DMS 273 treated with DMSO at 0.1 percent for 48 hours (cell line): ENCODE measurements around the gene CXCR3.
"Not testable (repeated sequence)": the region's sequence is repeated elsewhere in the genome, so short reads cannot be mapped to it uniquely, and the experiment has no call there.

Source experiments
- DNase-seq: peaks from one replicate; lab custom pipeline; 2025; lab: John Stamatoyannopoulos, UW

The CXCR3 gene

DNA sequence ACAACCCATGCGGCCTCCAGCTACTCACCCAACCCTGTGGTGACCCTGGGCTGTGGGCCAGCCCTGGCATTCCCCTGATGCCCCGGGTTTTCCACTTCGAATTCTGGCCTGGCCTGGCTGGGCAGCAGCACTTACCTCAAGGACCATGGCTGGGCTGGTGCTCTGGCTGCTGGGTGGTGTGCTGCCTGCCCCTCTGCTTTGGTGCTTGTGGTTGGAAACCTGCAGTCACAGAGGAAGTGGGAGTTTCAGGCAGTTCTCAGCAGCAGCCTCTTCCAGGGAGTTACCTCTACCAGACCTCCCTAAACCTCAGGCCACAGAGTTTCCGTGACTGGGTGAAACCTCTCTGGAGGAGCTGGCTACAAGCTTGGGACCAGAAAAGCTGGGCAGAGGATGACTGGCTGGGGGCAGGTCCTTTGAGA is at the start of gene CXCR3:
Gene CXCR3, minus strand, starts transcription at position 209 of the 419 bp plus-strand sequence. Its CDS starts 62 bp downstream, at position 147.
- DNase-seq = no peak

DNA sequence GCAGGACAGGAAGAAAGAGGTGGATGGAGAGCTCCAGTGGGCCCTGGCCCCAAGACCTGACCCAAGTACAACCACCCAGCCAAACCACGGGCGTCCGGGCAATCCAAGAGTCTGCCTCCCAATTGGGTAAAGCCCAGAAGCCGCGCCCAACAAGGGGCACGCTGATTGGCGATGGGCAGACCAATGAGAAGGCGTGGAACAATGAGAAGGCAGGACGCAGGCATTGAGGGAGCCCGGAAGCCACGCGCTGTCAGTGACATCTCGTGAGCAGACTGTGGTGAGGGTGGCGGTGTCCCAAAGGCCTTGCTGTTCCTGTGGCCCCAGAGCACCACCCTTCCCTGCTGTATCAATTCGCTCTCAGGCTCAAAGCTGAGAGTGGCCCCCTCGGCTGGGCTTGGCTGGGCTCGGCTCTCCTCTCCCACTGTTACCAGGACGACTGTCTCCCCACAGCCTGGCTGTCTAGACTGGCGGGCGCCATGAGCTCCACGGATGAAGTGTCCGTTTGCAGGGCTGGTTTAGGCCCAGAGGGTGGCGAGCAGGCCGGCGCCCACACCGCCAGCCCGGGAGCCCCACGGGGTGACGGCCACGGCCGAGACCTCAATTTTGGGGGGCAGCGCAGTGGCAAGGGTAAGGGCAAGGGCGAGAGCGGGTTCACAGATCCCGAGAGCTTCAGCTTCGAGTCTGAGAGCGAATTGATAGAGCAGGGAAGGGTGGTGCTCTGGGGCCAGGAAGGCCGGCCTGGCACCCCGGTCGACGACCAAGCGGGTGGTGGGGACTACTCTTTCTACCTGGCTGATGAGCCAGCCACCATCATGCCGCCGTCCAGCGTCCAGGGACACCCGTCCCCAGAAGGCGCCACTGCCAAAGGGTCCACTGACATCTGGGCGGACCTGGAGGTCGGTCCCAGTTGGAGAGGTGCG is 49.3 kb upstream of the CXCR3 start, which contains the start of gene LOC101059915:
Gene LOC101059915, plus strand, starts transcription at position 219 of the 920 bp plus-strand sequence.
- DNase-seq = no peak

DNA sequence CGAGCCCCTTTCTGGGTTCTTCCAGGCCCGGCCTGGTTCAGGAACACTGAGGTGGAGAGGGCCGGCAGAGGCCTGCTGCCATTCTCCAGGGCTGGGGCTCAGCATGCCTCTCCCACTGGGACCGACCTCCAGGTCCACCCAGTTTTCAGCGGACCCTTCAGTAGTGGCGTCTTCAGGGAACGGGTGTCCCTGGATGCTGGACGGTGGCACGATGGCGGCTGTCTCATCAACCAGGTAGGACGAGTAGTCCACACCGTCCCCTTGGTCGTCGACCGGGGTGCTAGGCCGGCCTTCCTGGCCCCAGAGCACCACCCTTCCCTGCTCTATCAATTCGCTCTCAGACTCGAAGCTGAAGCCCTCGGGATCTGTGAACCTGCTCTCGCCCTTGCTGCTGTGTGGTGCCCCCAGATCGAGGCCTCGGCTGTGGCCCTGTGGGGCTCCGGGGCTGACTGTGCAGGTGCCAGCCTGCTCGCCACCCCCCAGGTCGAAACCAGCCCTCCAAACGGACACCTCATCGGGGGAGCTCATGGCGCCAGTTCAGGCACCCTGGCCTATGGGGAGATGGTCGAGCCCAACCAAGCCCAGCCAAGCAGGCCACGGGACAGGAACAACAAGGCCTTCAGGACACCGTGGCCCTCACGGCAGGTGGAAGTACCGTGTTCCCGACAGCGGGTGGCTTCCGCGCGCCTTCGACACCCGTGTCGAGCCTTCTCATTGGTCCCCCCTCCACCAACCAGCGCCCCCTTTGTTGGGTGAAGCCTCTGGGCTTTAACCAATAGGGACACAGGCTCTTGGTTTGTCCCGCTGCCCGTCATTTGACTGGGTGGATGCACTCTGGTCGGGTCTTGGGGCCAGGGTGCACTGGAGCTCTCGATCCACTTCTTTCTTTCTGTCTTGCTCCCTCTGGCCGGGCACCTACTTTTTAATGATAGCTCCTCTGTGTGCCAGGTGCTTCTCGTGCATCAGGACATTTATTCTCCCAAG is 48.2 kb upstream of the CXCR3 start:
- no peak for DNase-seq

DNA sequence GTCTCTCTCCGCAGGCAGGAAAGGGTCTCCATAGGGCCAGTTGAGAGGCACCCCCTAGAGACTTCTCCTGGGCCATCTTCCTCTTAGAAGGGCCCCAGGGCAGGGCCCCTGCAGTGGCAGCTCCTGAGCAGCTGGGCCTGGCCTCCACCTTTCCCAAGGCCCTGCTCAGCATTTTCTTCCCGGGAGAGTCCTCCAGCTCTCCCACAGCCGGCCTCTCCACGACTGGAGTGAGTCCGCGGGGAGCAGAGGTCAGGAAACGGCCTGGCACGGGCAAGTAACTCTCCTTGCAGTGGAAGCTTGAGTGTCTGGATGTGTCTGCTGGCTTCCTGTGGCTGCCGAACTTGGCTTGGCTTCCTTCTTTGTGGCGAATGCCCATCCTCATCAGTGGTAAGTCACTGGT is 47.4 kb upstream of the CXCR3 start:
- no peak for DNase-seq

DNA sequence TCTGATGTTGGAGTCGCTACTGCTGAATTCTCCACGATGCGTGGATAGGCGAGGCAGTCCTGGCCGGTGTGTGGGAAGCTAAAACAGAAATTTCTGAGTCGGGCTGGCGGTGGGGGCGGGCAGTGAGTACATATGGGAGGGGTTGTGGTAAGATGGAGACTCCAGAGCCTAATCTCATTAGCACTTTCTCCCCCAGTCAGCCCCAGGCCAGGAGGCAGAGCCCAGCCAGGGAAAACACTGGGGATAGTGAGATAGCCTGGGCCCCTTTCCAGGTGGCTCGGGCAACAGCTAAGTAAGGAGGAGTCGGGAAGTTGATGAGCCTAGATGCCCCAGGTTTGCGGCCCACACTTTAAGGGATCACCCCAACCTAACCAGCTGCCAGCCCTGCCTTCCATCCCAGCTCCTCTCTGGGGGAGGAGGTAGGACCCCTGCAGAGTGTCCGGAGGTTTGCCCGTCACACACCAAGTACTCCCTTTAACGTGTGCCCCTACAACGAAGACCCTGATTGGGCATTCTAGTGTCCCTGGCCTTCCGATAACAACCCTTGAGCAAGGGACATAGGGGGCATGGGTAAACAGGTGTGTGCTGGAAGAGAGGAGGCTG is 46.7 kb upstream of the CXCR3 start:
- DNase-seq = no peak

DNA sequence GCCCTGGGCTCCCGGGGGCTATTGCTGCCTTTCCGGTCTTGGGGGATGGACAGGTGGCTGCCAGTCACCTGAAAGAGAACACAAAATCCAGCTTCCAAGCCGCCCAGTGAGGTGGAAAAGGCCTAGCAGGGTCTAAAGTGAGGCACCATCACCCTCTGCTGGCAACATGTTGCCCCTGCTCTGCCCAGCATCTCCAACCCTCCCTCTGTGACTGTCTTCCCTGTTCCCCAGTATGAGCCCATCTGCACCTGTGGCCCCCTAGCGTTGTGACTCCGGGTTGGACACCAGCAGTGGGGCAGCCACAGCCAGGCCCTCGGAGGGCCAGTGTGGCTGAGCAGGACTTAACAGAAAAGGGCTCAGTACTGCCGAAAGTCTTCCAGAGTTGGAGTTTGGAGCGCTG is 45.9 kb upstream of the CXCR3 start:
- DNase-seq = not testable (repeated sequence)

DNA sequence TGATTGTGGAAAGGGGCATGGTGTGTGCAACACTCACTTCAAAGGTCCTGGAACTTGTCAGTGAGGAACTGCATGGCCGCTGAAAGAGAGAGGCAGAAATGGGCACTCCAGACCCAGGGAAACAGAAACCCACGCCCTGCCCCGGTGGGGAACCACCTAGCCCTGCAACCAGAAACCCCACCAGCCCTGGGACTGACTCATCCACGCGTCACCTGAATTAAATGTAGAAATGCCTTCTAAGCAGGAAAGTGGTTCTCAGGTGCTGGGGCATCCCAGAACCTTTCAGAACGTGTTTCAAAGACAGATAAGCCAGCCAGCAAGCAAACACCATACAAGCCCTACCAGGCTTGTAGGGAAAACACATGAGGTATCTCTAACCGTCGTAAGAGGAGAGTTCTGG is 44.9 kb upstream of the CXCR3 start:
- DNase-seq = not testable (repeated sequence)

DNA sequence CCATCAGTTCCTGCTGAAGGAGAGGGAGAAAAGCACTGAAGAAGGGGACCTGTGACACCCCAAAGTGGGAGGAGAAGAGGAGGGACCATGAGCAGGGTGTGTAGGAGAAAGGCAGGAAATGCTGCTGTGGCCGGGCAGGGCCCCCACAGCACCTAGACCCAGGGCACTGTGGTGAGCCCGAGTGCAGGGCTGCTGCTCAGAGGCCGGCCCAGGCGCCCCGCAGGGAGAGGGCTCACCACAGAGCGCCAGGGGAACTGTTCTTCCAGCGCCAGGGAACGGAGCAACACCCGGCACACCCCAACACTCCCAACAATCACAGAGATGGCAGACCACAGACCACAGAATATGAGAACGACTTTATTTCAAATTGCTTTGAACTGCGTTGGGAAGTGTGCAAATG is 44.3 kb upstream of the CXCR3 start:
- DNase-seq = not testable (repeated sequence)

DNA sequence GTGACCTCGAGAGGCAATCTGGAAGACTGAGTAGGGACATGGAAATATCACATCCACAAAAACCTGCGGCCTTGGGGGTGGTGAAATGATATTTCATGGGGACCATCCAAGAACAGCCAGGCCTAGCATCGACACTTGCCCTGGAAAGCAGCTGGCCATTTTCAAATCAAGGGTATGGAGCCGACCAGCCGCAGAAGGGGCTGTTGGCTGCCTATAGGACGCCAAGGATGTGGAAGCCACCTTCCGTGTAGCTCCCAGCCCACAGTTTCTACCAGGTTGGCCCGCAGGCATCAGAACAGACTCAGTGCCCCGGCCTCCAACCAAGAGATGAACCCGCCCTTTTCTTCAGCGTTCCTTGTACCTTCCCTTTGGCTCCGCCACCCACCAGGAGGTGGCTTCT is 43.6 kb upstream of the CXCR3 start:
- DNase-seq = no peak

DNA sequence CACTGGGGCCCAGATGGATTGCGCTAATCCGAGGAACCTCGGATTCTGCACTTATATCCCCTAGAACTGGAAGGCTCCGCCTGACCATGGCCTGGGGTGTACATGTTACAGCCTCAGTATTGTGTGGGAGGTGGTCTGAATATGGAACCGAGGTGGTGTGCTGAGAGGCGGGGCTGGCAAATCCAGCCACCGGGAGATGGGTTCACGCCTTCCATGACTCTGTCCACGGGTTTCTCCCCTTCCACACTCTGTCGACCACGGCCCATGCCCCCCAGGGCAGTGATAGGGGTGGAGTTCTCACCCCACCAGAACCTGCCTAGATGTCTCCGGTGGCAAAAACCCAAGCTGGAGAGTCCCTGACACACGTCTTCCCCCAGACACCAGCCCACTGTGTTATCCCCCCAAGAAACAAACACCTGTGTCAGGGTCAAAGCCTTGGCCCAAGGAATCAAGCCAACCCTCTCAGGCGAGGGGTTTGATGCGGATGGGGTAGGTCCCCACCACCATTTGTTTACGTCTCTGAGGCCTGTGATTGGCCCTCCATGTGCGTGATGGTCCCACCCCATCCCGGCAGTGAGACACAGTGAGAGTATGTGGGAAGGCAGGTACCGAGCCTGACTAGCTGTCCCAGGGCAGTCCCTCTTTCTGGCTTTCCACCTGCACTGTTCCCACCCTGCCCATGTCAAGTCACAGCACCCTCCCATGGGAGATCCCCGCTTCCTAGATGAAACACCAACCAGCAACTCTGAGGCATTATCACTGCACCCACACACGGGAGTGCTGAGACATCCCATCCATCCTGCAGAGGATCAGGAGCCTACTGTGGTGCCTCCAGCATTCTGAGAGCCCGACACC is 42.5 kb upstream of the CXCR3 start:
- DNase-seq = no peak

DNA sequence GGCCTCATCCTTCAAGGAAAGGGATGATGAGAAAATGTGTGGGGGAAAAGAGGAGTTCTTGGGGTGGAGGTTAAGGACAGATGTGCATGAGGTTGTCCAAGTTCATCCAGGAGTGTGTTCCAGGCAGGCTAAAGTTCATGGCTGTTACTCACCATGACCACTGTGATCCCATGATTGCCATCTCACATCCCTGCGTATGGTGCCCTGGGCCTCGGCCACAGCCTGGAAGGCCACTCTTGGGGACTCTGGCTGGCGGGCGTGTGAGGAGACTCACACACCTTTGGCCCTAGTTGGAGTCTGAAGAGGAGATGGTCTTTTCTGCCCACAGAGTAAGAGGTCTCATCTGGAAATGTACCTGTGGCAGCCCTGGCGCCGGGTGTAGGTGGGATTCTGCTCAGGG is 41.6 kb upstream of the CXCR3 start:
- no peak for DNase-seq

DNA sequence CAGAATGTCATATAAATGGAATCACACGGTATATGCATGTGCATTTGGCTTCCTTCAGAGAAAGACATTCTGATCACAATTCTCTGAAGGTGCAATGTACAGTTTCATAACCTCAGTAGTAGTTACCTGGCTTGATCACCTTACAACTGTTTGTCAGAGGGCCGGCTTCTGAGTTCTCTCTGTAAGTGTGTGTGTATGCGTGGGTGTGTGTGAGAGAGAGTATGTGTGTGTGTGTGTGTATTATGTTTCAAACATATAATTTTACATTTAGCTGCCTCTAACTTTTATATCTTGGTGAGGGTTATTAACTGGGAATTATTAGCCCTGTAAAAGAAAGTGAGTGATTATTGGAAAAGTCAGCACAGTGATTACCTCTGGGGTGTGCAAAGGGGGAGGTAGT is 41.0 kb upstream of the CXCR3 start:
- no peak for DNase-seq

DNA sequence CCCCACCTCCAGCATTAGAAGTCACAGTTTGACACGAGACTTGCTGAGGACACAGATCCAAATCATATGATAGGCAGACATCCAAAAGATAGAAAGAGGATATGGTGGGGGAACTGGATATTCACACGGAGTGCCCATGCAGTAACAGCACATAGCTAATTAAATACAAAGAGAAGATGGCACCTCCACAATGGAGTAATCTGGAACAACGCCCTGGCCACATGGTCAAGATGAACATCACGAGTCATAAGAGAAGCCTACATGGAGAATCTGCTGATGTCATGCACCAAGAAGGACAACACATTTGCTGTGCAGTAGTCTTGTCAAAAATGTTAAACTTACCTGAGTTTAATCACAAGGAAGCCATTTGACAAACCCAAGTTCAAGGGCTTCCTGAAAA is 39.0 kb upstream of the CXCR3 start:
- DNase-seq = no peak

DNA sequence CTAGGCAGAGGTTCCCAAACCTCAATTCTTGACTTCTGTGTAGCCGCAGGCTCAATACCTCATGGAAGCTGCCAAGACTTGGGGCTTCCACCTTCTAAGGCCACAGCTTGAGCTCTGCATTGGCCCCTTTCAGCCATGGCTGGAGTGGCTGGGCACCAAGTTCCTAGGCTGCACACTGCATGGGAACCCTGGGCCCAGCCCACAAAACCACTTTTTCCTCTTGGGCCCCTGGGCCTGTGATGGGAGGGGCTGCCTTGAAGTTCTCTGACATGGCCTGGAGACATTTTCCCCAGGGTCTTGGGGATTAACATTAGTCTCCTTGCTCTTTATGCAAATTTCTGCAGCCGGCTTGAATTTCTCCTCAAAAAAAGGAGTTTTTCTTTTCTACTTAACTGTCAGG is 35.0 kb upstream of the CXCR3 start:
- no peak for DNase-seq

DNA sequence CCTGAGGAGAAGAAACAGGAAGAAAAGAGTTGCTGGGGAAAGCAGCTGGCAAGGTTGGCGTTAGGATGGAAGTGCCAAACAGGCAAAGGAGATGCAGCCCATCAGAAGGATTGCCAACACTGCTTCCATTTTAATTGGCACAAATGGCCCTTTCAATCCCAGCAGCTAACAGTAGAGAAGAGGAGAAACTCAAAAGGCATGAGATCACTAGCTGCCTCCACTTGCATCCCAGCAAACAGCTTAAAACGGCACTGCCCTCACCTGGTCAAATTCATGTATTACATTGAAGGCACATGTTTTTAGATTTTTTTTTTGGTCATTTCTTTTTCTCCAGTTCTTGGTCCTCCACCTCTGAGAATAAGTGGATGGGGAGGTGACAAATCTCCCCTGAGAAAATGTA is 34.1 kb upstream of the CXCR3 start:
- DNase-seq = no peak

DNA sequence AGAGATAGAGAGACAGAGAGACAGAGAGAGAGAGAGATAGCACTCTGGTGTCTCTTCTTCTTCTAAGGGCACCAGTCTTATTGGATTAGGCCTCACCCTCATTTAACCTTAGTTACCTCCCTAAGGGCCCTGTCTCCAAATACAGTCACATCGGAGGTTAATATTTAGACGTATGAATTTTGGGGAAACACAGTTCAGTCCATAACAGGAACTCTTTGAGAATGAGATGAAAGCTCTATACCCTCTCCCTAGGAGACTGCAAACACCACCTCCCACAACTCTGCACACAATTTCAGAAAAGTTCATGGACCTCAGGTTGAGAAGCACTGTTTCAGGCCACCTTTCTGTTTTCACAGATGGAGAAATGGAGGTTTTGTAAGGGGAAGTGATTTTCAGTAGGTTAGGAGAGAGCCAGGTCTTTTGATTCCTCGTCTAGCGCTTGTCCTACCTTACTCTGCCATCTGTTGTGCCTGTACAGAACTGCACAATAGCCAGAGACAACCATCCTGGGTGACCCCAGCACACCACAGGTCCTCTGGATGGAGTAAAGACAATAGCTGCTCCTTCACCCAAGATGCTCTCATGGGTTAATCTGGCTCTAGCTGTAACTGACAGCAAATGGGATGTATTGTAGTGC is 32.1 kb upstream of the CXCR3 start:
- DNase-seq = no peak

DNA sequence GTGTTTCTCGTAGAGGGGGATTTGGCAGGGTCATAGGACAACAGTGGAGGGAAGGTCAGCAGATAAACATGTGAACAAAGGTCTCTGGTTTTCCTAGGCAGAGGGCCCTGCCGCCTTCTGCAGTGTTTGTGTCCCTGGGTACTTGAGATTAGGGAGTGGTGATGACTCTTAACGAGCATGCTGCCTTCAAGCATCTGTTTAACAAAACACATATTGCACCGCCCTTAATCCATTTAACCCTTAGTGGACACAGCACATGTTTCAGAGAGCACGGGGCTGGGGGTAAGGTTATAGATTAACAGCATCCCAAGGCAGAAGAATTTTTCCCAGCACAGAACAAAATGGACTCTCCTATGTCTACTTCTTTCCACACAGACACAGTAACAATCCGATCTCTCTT is 26.1 kb upstream of the CXCR3 start:
- DNase-seq = not testable (repeated sequence)

DNA sequence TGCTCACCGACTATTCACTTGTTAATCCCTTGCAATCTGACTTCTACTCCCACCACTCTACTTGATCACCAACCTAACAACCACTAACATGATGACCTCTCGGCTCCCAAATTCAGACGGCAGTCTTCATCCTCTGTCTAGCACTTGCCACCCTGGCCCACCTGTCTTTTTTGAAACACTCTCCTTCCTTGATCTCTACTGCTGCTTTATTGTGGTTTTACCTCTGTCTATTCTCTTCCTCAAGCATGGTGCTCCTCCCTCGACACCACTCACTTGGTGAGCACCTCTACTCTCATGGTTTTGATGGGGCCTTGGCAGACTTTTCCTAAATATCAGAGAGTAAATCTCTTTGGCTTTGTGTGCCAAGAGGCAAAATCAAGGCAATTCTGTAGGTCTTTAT is 21.7 kb upstream of the CXCR3 start:
- no peak for DNase-seq

DNA sequence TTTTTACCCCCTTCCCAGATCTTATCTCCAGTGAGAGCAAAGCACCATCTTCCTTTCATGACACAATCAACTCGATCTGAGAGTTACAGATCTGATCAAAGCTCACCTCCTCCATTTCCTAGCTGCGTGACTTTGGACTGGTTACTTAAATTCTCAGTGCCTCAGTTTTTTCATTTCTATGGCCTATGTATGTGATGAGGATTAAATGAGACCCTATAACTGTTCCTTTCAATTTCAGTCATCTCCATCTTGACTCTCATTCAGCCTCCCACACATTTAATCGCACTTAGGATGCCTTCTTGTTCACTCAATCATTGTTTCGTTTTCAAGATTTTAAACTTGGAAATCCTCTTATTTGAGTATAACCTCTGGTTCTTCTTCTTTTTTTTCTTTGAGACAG is 20.1 kb upstream of the CXCR3 start:
- DNase-seq = no peak

DNA sequence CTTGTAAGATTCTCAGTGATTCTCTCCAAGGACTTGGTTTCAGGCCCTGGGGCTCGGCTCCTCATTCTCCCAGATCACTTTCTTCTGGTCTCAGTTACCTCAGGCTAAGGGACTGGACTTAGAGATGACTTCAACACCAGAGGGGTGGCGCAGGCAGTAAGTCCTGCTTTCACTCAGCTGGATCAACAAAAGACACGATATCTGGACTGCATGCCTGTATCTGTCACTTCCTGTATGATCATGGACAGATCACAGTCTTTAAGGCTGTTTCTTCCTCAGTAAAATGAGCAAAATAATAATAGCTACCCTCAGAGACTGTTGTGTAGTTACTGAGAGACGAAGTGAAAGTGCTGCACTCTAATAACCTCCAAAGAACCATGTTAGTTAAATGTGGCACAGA is 19.5 kb upstream of the CXCR3 start:
- no peak for DNase-seq

DNA sequence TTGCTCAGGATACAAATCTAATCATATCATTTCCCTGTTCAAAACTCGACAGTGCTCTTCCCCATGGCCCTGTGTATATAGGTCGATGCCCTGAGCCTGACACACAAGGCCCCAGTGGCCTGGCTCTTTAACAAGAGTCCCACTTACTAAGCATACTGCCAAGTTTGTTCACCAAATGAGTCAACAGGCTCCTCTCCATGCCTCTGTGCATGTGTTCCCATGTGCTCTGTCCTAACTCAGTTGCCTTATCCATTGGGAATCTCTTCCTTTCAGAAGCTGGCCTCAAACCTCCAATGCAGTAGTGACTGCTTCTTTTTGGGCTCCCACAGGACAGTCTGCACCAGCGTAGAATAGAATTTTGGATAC is 18.9 kb upstream of the CXCR3 start:
- DNase-seq = no peak
